NCI-H1436 (cell line): Measurements from ENCODE around the gene DNAH6.
A peak's percentile ranks its signal among the peaks of the same experiment; 100 is the strongest.
"Not testable (repeated sequence)": the region's sequence is repeated elsewhere in the genome, so short reads cannot be mapped to it uniquely, and the experiment has no call there.

Experiments
- DNase-seq: peaks from one replicate; lab custom pipeline; 2025; lab: John Stamatoyannopoulos, UW

Gene DNAH6

DNA sequence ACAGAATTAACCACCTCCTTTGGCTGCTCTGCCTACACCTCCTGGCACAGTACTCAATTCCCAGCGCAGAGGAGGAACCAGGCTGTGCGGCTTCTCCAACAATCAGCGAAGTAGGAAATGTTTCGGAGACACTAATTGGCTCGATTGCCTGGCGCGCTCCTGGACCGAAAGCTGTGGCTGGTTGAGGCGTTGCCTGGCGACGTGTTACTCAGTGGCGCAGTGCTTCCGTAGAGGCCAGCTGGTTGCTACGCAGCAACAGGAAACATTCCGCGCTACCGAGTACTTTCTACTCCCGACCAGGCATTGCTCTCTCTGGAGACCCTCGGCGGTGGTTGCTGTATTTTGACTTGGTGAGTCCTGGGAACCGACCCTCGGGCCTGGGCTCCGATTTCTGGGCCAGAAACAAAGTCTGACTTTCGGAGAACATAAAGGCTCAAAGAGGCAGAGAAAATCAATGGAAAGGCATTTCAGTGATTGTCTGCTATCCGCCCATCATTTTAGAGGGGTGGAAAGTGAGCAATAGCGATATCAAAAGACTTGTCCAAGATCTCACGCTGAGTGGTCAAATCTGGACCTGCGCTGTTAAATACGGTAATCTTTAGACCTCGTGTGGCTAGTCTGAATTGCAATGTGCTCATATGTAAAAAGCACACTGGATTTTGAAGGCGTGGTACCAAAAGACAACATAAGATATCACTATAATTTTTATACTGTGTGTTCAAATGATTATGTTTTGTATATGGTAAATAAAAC lies at the start of gene DNAH6:
DNAH6 (plus strand) TSS at position 265 of the 753 bp plus-strand sequence. CDS start 1,329 bp downstream, outside the sequence.
- peak; percentile 85 for DNase-seq

GRCh38 chr2:84467389-84467788 lies 48.9 kb upstream of the DNAH6 start:
- DNase-seq = no peak

DNA sequence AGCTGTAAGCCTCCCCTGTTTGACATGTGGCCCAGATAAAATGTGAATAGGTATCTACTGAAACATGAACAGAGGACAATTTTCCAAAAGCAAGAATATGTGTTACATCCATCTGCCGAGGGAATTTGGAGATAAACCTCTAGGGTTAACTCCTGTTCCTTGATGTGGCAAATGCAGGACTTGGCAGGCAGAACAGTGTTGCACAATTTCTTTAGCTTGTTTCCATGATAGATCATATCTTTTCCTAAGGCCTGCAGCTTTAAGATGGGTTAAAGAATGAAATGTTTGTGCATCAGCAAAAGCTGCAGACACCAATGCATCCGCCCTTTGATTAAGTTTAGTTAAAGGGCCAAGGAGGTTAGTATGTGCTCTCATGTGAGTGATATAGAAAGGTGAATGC lies 43.9 kb upstream of the DNAH6 start:
- DNase-seq = not testable (repeated sequence)

DNA sequence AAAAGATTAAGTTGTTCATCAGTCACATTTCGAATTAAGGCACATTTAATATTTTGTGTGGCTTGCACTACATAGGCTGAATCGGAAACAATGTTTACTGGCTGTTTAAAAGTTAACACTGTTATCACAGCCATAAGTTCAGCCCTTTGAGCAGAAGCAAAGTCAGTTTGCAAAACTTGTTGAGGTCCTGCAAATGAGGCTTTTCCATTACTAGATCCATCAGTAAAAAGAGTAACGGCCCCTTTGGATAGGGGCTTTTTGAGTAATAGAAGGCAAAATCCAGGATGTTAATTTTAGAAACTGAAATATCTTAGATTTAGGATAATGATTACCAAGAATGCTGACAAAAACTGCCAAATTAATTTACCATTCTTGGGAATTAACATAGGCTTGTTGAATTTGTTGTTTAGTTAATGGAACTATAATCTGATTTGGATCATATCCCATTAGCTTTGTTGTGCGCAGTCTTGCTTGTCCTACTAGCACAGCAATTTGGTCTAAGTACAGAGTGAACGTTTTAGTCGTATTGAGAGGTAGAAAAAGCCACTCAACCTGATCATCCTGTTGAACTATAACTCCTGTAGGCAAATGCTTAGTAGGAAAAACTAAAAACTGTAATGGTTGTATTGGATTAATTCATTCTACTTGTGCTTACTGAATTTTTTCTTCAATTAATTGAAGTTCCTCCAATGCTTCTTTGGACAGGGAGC lies 43.3 kb upstream of the DNAH6 start:
- DNase-seq = no peak

- no peak for DNase-seq
These were observed 42.1 kb upstream of the DNAH6 start for GRCh38 chr2:84474176-84474575.

- no peak for DNase-seq
These were observed 38.4 kb upstream of the DNAH6 start for GRCh38 chr2:84477886-84478285.

DNA sequence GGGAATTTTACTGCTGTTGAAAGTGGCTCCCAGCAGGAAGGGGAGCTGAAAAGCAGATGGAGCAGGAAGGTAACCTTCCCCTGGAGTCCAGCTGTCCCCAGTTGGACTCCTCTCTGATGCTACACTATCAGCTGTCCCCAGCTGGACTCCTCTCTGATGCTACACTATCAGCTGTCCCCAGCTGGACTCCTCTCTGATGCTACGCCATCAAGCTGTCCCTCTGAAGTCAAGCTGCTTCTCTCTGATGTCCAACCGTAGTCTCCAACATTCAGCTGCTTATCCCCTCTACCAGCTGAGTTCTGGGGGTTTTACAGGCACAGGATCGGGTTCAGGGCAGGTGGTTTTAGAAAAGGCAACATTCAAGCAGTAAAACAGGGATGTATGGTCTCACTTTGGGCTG lies 37.4 kb upstream of the DNAH6 start:
- no peak for DNase-seq

DNA sequence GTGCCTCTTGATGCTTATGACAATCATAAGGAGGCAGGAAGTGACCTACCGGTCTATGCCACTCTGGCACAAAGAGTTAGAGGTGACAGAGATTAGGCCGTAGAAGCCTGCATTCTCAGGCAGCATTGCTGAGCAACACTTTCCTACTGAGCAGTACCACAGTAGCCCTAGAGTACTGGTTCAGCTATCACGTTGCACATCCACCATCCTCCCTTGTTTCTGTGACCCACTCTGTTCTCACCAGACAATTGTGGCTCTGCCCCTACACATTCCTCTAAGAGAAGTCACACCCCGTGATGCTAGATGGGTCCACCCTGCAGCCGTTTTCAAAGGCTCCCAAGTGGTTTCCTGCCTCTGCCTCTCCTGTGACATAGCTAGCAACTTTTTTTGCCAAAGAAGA lies 34.6 kb upstream of the DNAH6 start:
- DNase-seq = no peak

DNA sequence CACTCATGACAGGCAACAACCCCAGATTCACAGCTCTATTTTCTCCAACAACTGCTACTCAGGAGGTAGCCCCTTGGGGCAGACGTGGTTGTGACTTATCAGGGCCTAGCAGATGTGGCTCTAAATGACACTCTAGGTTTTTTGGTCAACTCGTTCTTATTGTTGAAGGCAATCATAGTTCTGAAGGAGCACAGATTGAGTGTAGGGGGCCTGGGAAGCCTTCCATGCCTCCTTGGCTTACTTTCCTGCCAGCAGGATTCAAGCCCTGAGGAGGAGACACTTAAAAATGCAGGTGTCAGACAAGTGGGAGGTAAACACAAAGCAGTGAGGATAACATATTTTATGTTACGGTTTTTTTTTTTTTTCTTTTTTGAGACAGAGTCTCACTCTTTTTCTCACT lies 33.7 kb upstream of the DNAH6 start:
- no peak for DNase-seq

DNA sequence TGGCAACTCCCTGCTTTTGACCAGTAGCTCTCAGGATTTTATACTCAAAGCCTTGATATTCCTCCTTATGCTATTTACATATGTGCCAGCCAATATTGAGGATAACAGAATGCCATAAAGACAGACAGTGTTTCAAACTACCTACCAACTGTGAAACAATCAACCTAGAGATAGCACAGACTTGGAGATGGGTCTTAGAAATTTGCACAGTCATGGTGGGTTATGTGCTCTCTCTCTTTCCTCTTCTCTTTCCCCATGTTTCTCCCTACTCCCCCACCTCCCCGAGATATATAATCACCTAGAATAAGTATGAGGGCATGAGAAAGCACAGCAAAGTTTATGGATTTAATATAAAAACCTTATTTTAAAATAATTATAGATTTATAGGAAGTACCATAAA lies 33.0 kb upstream of the DNAH6 start:
- DNase-seq = no peak

- DNase-seq = no peak
These were observed 29.7 kb upstream of the DNAH6 start for GRCh38 chr2:84486441-84487115.

DNA sequence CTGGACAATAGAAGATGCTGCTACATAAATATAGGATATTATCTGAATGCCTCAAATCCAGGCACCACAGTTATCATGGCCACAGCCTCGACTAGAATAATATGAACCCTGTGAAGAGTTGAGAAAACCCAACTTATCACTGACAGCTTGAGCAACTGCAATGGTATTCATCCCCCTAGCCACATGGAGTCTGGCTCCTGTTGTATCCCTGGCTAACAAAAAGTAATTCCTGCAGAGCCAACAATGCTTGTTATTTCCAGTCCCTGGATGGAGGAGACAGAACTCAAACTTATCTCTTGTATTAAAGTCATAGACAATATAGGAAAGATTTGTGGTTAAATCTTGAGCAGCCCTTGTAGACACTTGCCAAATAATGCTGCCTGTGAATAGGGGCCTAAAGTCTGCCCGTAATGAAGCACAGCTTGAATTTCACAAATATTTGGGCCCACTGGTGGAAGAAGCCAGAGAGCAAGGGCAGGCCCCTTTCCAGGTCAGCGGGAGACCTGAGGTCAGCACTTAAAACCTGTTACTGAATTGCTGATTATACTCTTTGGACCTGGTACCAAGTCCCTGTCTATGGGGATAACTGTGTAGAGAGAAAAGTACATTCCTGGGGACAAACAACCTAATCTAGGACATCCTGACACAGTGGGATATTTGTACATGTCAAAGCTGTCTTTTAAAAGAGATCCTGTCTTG lies 28.9 kb upstream of the DNAH6 start:
- DNase-seq = no peak

DNA sequence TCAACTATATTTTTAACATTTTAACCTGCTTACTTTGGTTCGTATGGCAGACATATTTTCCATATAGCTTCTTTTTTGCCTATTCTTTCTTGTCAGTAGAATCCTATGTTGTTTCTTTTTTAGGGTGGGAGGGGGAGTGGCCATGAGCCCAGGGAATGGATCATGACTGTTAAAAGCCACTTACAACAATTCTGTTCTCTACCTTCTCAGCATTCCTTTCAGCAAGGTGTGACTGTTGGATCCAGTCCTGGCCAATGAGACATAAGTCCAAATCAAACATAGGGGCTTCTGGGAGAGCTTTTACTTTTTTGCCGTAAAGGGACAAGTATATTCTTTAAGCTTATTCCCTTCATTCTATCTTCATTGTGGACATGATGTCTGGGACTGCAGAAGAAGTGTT lies 25.0 kb upstream of the DNAH6 start:
- no peak for DNase-seq

DNA sequence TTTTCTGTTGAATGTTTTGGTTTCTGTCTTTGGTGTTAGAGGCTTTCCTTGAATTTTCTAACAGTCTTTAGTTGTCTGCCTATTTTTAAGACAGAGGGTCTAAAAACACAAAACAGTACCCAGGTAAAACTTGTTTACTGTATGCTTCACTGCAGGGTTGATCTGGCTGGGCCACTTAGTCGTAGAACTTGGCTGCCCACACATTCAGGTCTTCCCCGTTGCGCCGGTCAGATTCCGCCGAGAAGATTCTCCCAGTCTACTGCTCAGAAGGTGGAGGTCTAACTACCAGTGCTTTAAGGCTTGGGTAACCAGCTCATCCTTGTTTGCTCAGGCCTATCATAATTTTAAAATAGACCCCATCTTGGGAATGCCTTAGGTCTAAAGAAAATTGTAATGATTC lies 24.6 kb upstream of the DNAH6 start:
- no peak for DNase-seq

DNA sequence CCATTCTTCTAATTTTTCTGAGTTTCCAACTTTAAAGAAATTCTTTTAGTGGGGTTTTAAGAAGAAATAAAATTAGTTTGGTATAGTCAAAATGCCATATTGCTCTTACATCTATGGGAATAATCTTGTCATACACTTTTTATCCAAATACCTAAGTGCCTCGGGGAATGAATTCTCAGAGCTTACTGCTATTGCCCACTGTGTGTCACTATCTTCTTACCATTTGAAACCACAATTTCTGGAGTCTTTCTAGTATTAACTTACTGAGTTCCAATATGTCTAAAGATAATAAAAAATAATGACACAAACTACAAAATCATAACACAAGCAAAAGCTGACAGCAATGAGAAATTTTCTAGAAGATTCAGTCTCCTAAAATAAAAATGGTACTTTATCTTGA lies 23.7 kb upstream of the DNAH6 start:
- DNase-seq = no peak

DNA sequence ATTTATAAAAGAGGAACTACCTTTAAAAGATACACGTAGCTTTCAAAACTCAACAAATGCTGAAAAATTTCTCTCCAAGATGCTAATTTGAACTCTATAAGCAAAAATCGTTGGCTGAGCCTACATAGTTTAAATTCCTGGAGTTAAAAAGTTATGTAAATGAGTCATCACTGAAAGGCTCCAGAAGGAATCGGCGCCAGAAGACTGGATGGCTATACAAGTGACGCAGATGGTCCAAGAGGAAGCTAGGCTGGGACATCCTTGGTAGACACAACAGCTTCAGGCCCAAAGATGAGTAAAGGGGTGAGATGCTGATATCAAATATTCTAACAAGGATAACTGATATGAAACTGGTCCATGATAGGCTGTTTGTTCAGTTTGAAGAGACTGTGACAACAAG lies 22.8 kb upstream of the DNAH6 start:
- no peak for DNase-seq

- DNase-seq = no peak
These were observed 22.2 kb upstream of the DNAH6 start for GRCh38 chr2:84494070-84494469.

DNA sequence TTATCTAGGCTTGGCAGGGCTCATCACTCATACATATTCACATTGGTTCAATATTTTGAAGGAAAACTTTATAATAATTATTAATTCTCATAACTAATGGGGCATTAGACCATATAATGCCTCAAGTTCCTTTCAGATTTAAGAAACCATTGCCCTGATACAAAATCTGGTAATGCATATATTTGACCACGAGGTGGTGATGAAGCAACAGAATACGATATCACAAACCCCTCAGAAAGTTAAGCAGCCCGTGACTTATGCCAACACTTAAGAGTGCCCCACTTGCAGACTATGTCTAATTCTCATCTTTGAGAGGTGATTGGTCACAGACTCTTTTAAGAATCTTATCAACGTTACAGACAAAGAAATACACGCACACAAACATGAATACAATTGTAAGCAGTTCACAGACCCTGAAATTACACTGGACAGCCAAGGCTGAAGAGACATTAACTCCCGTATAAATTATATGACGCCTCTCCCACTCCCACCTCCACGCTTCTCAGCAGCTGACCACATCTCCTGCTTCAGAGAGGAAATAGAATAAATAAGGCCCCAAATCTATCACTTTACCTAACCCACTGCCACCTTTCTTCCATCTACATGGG lies 20.7 kb upstream of the DNAH6 start:
- DNase-seq = peak; percentile 32

DNA sequence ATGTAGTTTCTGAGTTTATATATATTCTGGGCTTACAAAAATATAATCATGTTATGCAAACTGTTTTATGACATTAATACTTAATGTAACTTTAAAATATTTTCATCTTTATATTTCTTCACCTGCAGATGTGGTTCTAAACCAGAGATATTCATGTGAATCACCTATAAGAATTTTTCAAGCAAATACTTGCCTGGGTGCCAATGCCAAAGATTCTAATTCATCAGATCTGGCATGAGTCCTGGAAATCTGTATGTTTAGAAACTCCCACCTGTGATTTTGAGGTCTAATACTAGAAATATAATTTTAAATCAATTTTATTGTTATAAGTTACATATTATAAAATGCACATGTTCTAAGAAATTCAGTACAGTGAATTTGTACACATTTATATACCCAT lies 19.9 kb upstream of the DNAH6 start:
- DNase-seq = no peak

- DNase-seq = no peak
These were observed 19.0 kb upstream of the DNAH6 start for GRCh38 chr2:84497285-84497684.

GRCh38 chr2:84498150-84498799 lies 18.0 kb upstream of the DNAH6 start:
- no peak for DNase-seq

DNA sequence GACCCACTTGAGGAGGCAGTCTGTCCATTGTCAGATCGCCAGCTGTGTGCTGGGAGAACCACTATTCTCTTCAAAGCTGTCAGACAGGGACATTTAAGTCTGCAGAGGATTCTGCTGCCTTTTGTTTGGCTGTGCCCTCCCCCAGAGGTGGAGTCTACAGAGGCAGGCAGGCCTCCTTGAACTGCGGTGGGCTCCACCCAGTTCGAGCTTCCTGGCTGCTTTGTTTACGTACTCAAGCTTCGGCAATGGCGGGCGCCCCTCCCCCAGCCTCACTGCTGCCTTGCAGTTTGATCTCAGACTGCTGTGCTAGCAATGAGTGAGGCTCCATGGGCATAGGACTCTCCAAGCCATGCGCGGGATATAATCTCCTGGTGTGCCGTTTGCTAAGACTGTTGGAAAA lies 5.3 kb upstream of the DNAH6 start:
- DNase-seq = not testable (repeated sequence)
